Lung (tissue), 12 donors: Measurements from ENCODE around the gene UNC5B. TPM values are rescaled to one million over a fixed set of nuclear protein-coding genes. Genes with fewer than 3 reads are reported as not detected.

Experiments
- ATAC-seq: fragments of 200-7000 bp; cut with Tn5 transposase; one replicate; pipeline ENCODE4 v1.9.1; 2020; ENCODE audit warnings: moderate number of reproducible peaks; ENCODE audit not compliant: insufficient read depth, low FRiP score
- DNase-seq, 3 donors: peaks; one replicate each; pipeline ENCODE4 v3.0.0-alpha.2; 2013 to 2017
- H3K27ac ChIP-seq, 2 donors: one replicate each; pipeline ENCODE4 v1.5.1; 2013; ENCODE audit warnings: mild to moderate bottlenecking in 2 of 2, moderate library complexity in 2 of 2, control low read depth in 1 of 2, inconsistent platforms in 1 of 2, low read depth in 1 of 2, low read length in 1 of 2
- H3K27me3 ChIP-seq, 3 donors: one replicate each; pipeline ENCODE4 v1.5.1; 2013; ENCODE audit warnings: low read length in 2 of 3; ENCODE audit not compliant: control insufficient read depth in 3 of 3, insufficient read depth in 3 of 3
- H3K36me3 ChIP-seq, 4 donors: one replicate each; pipeline ENCODE4 v1.5.1; 2013; ENCODE audit warnings: low read length in 4 of 4, mild to moderate bottlenecking in 1 of 4, moderate library complexity in 1 of 4; ENCODE audit not compliant: control insufficient read depth in 4 of 4, insufficient read depth in 4 of 4
- H3K4me1 ChIP-seq, 5 donors: one replicate each; pipeline ENCODE4 v1.5.1; 2013; ENCODE audit warnings: low read length in 5 of 5, mild to moderate bottlenecking in 2 of 5, moderate library complexity in 1 of 5; ENCODE audit not compliant: control insufficient read depth in 5 of 5, insufficient read depth in 5 of 5
- H3K4me3 ChIP-seq: one replicate; pipeline ENCODE4 v1.5.1; 2013; ENCODE audit warnings: mild to moderate bottlenecking, control low read depth, moderate library complexity
- H3K9ac ChIP-seq, 2 donors: one replicate each; pipeline ENCODE4 v1.5.1; 2013; ENCODE audit warnings: low read length in 2 of 2, control low read depth in 1 of 2; ENCODE audit not compliant: insufficient read depth in 1 of 2
- H3K9me3 ChIP-seq, 4 donors: one replicate each; pipeline ENCODE4 v1.5.1; 2013; ENCODE audit warnings: low read length in 3 of 4, mild to moderate bottlenecking in 1 of 4, moderate library complexity in 1 of 4; ENCODE audit not compliant: control insufficient read depth in 4 of 4, insufficient read depth in 3 of 4
- WGBS, 2 donors: extraction: QIAGEN DNeasy Blood & Tissue Kit; methylation state at CpG; one replicate each; pipeline ENCODE4 v1.1.7; 2013; 5-methylcytosine and 5-hydroxymethylcytosine counted together
- polyA plus RNA-seq, 2 donors: library from polyadenylated mRNA; stranded (reverse); fragments of 200-250 nt; gene quantifications; one replicate each; pipeline ENCODE4 v1.2.1, GENCODE V29; 2013
- total RNA-seq, 2 donors: library from RNA; depleted of rRNA in 1 of 2; stranded (reverse); fragments of >200 nt in 1 of 2; gene quantifications; one replicate each; pipeline ENCODE4 v1.2.1, GENCODE V29; 2014 to 2021
- TF ChIP-seq, protein P1 (sequence below): IDR thresholded peaks from 2 replicates; pipeline ENCODE4 v1.5.1; 2012; ENCODE audit warnings: mild to moderate bottlenecking; ENCODE audit errors: control extremely low read depth, extremely low read depth
- donor health status: control.
- donor health status: control.
- donor health status: Bipolar disorder and iron deficiency.
- donor health status: healthy.
- donor health status: DM: yes; HTN: yes; CAD: no.

The UNC5B gene
- total and polyA plus RNA-seq, 4 donors = 4.4 to 23.8 (median 8.3) TPM

- TF ChIP-seq, protein P1, sequence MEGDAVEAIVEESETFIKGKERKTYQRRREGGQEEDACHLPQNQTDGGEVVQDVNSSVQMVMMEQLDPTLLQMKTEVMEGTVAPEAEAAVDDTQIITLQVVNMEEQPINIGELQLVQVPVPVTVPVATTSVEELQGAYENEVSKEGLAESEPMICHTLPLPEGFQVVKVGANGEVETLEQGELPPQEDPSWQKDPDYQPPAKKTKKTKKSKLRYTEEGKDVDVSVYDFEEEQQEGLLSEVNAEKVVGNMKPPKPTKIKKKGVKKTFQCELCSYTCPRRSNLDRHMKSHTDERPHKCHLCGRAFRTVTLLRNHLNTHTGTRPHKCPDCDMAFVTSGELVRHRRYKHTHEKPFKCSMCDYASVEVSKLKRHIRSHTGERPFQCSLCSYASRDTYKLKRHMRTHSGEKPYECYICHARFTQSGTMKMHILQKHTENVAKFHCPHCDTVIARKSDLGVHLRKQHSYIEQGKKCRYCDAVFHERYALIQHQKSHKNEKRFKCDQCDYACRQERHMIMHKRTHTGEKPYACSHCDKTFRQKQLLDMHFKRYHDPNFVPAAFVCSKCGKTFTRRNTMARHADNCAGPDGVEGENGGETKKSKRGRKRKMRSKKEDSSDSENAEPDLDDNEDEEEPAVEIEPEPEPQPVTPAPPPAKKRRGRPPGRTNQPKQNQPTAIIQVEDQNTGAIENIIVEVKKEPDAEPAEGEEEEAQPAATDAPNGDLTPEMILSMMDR = no peak
- Histone ChIP-seq H3K4me1 (peaks cover 0 to 13% (median under 1%) of the 10 kb centered on the region in 5 donors), H3K9ac (no peak overlapping the region), H3K4me3 (no peak overlapping the region), H3K9me3 (no peaks in the 10 kb centered on the region), H3K27me3 (peaks cover 0 to 27% (median 15%) of the 10 kb centered on the region in 3 donors), H3K36me3 (no peaks in the 10 kb centered on the region), H3K27ac (no peak overlapping the region)
- DNase-seq (peak in 1 of 3 donors; percentile 5), ATAC-seq (no peak)
- WGBS, 2 donors = 43 to 46% methylated on average over 4 of the region's 4 CpGs
Observed at GRCh38 chr10:71209352-71209715, 3.0 kb upstream of the UNC5B start.

GRCh38 chr10:71209731-71210541 is 2.4 kb upstream of the UNC5B start:
- Histone ChIP-seq H3K36me3 (no peaks in the 10 kb centered on the region), H3K27me3 (peaks cover 0 to 31% (median 17%) of the 10 kb centered on the region in 3 donors), H3K9me3 (no peaks in the 10 kb centered on the region), H3K27ac (no peak overlapping the region), H3K4me1 (peaks cover 0 to 19% (median 4%) of the 10 kb centered on the region in 5 donors), H3K9ac (no peak overlapping the region), H3K4me3 (no peak overlapping the region)
- TF ChIP-seq, protein P1 = no peak
- ATAC-seq = no peak
- 55 to 63% methylated on average over 5 of the region's 5 CpGs for WGBS, 2 donors
- DNase-seq = peak in 1 of 3 donors; percentile 8

DNA sequence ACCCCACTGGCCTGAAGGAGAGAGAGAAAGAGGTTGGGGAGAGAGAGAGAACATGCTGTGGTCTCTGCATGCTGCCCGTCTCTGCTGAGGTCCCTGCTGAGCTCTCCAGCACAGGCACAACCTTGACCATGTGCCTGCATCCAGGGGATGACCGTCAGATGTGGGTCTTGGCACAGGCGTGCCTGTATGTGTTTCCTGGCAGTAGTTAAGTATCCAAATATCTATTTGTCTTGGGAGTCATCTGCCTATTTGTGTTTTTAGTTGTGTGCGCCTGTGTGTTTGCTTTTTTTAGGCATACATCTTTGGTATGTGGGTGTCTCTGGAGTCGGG is 1.9 kb upstream of the UNC5B start:
- H3K27me3 ChIP-seq = peaks cover 0 to 37% (median 17%) of the 10 kb centered on the region in 3 donors
- no peak for DNase-seq
- 65 to 77% methylated on average over 5 of the region's 5 CpGs for WGBS, 2 donors

More for the DNA sequence above, 1.9 kb upstream of the UNC5B start:
- Histone ChIP-seq H3K4me1 (peaks cover 0 to 20% (median 4%) of the 10 kb centered on the region in 5 donors), H3K36me3 (no peaks in the 10 kb centered on the region), H3K9ac (no peak overlapping the region), H3K27ac (no peak overlapping the region), H3K4me3 (no peak overlapping the region), H3K9me3 (no peaks in the 10 kb centered on the region)
- no peak for ATAC-seq
- TF ChIP-seq, protein P1 = no peak
